PC-3 (cell line): ENCODE data around the gene UBALD2. TPM values are rescaled to one million over a fixed set of nuclear protein-coding genes. Genes with fewer than 3 reads are reported as not detected.

Experiments used
- ATAC-seq: fragments of 200-7000 bp; cut with Tn5 transposase; 2 replicates; pipeline ENCODE4 v1.9.1; 2020; ENCODE audit warnings: mild to moderate bottlenecking, moderate library complexity
- BruUV-seq: library from RNA; stranded (reverse); fragments of 400-500 nt; replicated peaks from 2 replicates; lab custom pipeline; 2021; lab: Mats Ljungman, UMichigan
- CTCF ChIA-PET: fragments of 300-600 bp; sonication (Branson Sonifier 250); formaldehyde crosslinking; loops from one replicate; lab custom pipeline; 2022; ENCODE audit warnings: antibody characterized with exemption; lab: Charles Lee
- POLR2A ChIA-PET: fragments of 300-600 bp; sonication (Branson Sonifier 250); formaldehyde crosslinking; loops from one replicate; lab custom pipeline; 2022; ENCODE audit warnings: antibody characterized with exemption; ENCODE audit not compliant: unreplicated experiment; lab: Charles Lee
- DNase-seq: peaks from one replicate; pipeline ENCODE4 v3.0.0-alpha.2; 2015
- H2AFZ ChIP-seq: fragments of 300-600 bp; sonication (generic); 2 replicates; pipeline ENCODE4 v1.6.0; 2016; ENCODE audit warnings: antibody characterized with exemption, low read length
- H3F3A ChIP-seq: fragments of 300-600 bp; sonication (generic); one replicate; pipeline ENCODE4 v1.6.0; 2017; ENCODE audit warnings: antibody characterized with exemption, low read length, control low read depth, mild to moderate bottlenecking; ENCODE audit not compliant: unreplicated experiment
- H3K27ac ChIP-seq: fragments of 300-600 bp; sonication (generic); 2 replicates; pipeline ENCODE4 v1.5.1; 2016; ENCODE audit warnings: mild to moderate bottlenecking, low read length
- H3K27me3 ChIP-seq: fragments of 300-600 bp; sonication (generic); 2 replicates; pipeline ENCODE4 v1.6.1; 2016; ENCODE audit warnings: low read length, mixed read lengths
- H3K36me3 ChIP-seq: fragments of 300-600 bp; sonication (generic); 2 replicates; pipeline ENCODE4 v1.6.1; 2016; ENCODE audit warnings: low read depth, mixed run types, low read length, mixed read lengths
- H3K4me1 ChIP-seq: fragments of 300-600 bp; sonication (generic); 2 replicates; pipeline ENCODE4 v1.5.1; 2016; ENCODE audit warnings: low read length; ENCODE audit not compliant: insufficient read depth
- H3K4me2 ChIP-seq: fragments of 300-600 bp; sonication (generic); 2 replicates; pipeline ENCODE4 v1.6.0; 2016; ENCODE audit warnings: low read length
- H3K4me3 ChIP-seq: fragments of 300-600 bp; sonication (generic); 2 replicates; pipeline ENCODE4 v1.5.1; 2016; ENCODE audit warnings: mild to moderate bottlenecking, low read length, mixed read lengths
- H3K79me2 ChIP-seq: fragments of 300-600 bp; sonication (generic); 2 replicates; pipeline ENCODE4 v1.6.1; 2017; ENCODE audit warnings: low read length, mixed read lengths
- H3K9ac ChIP-seq: fragments of 300-600 bp; sonication (generic); 2 replicates; pipeline ENCODE4 v1.6.0; 2016; ENCODE audit warnings: mild to moderate bottlenecking, low read length
- H3K9me2 ChIP-seq: fragments of 300-600 bp; sonication (generic); replicated peaks from 2 replicates; pipeline ENCODE4 v1.6.1; 2016; ENCODE audit warnings: mixed run types, low read length, mixed read lengths
- H3K9me3 ChIP-seq: fragments of 300-600 bp; sonication (generic); 2 replicates; pipeline ENCODE4 v1.6.1; 2016; ENCODE audit warnings: low read length, mixed read lengths
- H4K20me1 ChIP-seq: fragments of 300-600 bp; sonication (generic); 2 replicates; pipeline ENCODE4 v1.6.1; 2016; ENCODE audit warnings: low read length, mixed read lengths
- CTCF ChIP-seq: fragments of 300-600 bp; sonication (generic); conservative IDR thresholded peaks from 2 replicates; pipeline ENCODE4 v1.5.1; 2017; ENCODE audit warnings: antibody characterized with exemption, low read depth, mild to moderate bottlenecking, low read length
- EZH2 ChIP-seq: fragments of 300-600 bp; sonication (generic); IDR thresholded peaks from one replicate; pipeline ENCODE4 v1.6.1; 2017; ENCODE audit warnings: antibody characterized with exemption, mild to moderate bottlenecking, low read length; ENCODE audit not compliant: unreplicated experiment
- EZH2phosphoT487 ChIP-seq: fragments of 300-600 bp; sonication (generic); IDR thresholded peaks from 2 replicates; pipeline ENCODE4 v1.6.1; 2018; ENCODE audit warnings: mild to moderate bottlenecking, antibody characterized with exemption, low read length, borderline replicate concordance
- intact Hi-C: fragments of 100-400 bp; cut with micrococcal nuclease; formaldehyde crosslinking; loops from 2 replicates; pipeline ENCODE4 v1.9.0; 2023
- total RNA-seq: library from RNA; depleted of rRNA; stranded (reverse); fragments of >200 nt; gene quantifications from 2 replicates; pipeline ENCODE4 v1.2.3, GENCODE V29; 2014

UBALD2 gene
- total RNA-seq, 1 experiment from 2014 or later = 59.5 TPM

- ChIA-PET POLR2A (no interaction called here), CTCF (no interaction called here)
- H3K27me3 ChIP-seq = no peaks in the 10 kb centered on the region
- H3K27ac ChIP-seq = no peak overlapping the region
- intact Hi-C loops = loop anchor here (10.0 kb wide), 1 partner anchor 367 kb away; the partner anchor contains the start of gene MRPL38
- H3K4me2 ChIP-seq = no peak overlapping the region
- no peaks in the 10 kb centered on the region for H3K9me3 ChIP-seq
- no peaks in the 10 kb centered on the region for H3K9me2 ChIP-seq
- no peaks in the 10 kb centered on the region for H3F3A ChIP-seq
- peaks cover 21% of the 10 kb centered on the region for H3K4me1 ChIP-seq
- ATAC-seq (no peak), DNase-seq (no peak)
- H3K9ac ChIP-seq = no peak overlapping the region
- no TSS peak for BruUV-seq
- H3K36me3 ChIP-seq = peaks cover 10% of the 10 kb centered on the region; the same call in 1 of the 2 replicates
- H3K79me2 ChIP-seq = peaks cover 32% of the 10 kb centered on the region
- H2AFZ ChIP-seq = no peak overlapping the region
- H4K20me1 ChIP-seq = peaks cover 4% of the 10 kb centered on the region; the same call in 1 of the 2 replicates
- no peak overlapping the region for H3K4me3 ChIP-seq
- TF ChIP-seq EZH2 = no peak
- TF ChIP-seq EZH2phosphoT487 = no peak
- no peak for TF ChIP-seq CTCF
Observed at GRCh38 chr17:76271669-76272540, 6.8 kb downstream of the UBALD2 start.

DNA sequence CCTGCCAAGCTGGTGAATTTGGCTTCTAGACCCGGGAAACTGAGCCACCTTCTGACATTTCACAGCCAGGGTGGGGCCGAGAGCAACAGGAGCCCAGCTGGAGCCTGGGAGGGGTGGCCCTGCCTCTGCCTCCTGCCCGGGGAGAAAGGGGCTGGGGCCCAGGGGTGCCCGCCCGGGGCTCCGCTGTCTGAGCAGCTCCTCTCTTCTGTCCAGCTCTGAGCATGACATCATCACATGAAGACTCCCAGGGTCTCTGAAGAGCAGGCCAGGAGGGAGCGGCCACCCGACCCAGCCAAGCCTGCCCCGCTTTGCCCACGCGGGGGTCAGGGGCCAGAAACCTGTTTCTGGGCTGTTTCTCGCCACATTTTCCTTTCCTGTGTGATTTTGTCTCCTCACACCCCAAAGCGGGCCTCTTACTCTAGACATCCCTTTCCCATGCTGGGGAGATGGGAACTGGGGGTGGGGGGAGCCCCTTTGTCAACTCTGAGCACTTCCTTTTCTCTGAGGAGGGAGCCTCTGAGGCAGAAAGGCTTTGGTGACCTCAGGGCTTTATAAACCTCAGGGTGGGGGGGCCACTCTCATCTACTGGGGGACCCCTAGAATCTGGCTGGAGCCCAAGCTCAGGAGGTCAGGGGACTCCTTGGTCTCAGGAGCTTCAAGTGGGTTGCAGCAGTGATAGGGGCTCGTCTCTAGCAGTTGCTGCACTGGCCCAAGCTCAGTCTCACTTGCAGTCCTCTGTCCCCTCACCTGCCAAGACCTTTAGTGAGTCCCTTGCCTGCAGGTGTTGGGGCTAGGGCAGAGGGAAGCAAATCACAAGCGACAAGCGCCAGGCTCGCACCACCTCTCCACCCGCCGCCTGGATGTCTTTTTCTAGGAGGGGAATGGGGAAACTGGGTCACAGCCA lies 7.6 kb downstream of the UBALD2 start:
- BruUV-seq = no TSS peak
- H3K9me3 ChIP-seq = no peaks in the 10 kb centered on the region
- peaks cover 23% of the 10 kb centered on the region for H3K79me2 ChIP-seq
- peaks cover 3% of the 10 kb centered on the region; the same call in 1 of the 2 replicates for H4K20me1 ChIP-seq
- no peak overlapping the region for H3K4me2 ChIP-seq
- peaks cover 19% of the 10 kb centered on the region for H3K4me1 ChIP-seq
- H3K27me3 ChIP-seq = no peaks in the 10 kb centered on the region
- ChIA-PET POLR2A (no interaction called here), CTCF (no interaction called here)
- TF ChIP-seq CTCF (no peak), EZH2phosphoT487 (no peak), EZH2 (no peak)
- no peak overlapping the region for H3K27ac ChIP-seq
- no peak overlapping the region for H2AFZ ChIP-seq
- intact Hi-C loops = loop anchor here (10.0 kb wide), 1 partner anchor 368 kb away; the partner anchor contains the start of gene MRPL38
- H3K4me3 ChIP-seq = no peak overlapping the region
- peaks cover 9% of the 10 kb centered on the region; the same call in 1 of the 2 replicates for H3K36me3 ChIP-seq
- no peaks in the 10 kb centered on the region for H3F3A ChIP-seq
- ATAC-seq (no peak), DNase-seq (no peak)
- no peak overlapping the region for H3K9ac ChIP-seq
- no peaks in the 10 kb centered on the region for H3K9me2 ChIP-seq
